Anterior cingulate cortex (tissue), 58 donors: ENCODE data around the gene KCNK16.

Source experiments
- DNase-seq, 58 donors: peaks; one replicate each; lab custom pipeline; 2025; lab: John Stamatoyannopoulos, UW

The KCNK16 gene

GRCh38 chr6:39342692-39343395, 20.3 kb upstream of the KCNK16 start:
- no peak for DNase-seq

DNA sequence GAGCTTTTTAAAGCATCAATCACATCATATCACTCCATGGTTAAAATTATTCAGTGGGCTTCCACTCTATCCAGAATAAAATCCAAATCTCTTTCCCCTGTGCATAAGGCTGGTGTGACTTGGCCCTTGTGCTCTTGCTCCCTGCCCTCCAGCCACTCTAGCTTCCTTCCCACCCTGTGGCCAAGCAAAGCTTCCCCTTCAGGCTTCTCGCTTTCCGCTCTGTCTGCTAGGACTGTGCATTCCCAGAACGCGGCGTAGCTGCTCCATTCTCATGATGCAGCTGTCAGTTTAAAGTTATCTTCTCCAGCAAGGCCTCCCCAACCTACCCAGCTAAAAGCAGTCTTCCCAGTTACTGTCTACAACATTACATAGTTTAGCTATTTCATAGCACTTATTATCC, 19.4 kb upstream of the KCNK16 start:
- DNase-seq, result no peak

DNA sequence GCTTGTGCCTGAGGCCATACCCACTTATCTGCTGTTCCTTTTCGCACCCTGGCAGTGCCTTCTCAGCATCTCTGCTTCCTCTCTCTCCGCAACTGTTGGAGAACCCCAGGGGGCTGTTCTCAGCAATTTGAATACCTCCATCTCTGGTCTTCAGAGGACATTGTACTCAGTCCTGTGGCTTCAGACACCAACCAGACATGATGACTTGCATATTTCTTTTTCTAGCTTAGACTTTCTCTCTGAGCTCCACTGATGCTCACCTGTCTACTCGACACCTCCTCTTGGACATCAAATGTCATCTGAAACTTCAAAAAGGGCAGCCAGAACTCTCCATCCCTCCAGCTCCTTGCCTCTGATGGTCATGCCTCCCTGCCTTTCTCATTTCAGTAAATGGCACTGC, 18.9 kb upstream of the KCNK16 start:
- no peak for DNase-seq

DNA sequence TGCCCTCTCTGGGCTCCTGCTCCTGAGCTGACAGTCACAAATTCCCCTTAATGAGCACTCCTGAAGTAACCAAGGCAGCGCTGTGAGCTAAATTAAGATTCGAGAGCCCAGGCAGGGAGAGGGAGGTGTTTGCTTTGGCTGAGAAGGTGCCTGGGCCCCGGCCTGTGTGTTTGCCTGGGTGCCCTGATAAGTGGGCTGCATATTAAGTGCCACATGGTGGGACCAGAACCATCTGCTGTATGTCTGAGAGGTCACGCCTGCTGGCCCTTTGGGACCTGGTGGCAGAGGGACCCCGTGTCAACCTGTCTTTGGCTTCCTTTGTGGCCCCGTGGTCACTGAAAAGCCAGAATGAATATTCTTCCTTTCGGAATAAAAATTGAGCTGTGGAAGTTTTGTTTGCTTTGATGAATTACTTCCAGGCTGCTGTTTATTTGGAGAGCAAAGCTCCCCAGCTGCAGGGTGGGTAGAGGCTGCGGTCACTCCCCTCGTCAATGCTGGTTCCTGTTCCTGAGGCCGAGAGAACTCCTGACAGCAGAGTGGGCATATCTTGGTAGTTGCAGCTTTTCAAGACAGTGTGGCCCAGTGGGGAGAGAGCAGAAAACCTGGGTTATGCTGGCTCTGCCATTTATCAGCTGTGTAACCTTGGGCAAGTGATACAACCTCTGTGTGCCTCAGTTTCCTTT, 17.5 kb upstream of the KCNK16 start:
- peak in 3 of 58 donors; percentile 4 to 11 (median 5) for DNase-seq

- no peak for DNase-seq
Measured at GRCh38 chr6:39339096-39339867, 16.8 kb upstream of the KCNK16 start.

- peak in 1 of 58 donors; percentile 5 for DNase-seq
Measured at GRCh38 chr6:39338397-39338796, 15.9 kb upstream of the KCNK16 start.

DNA sequence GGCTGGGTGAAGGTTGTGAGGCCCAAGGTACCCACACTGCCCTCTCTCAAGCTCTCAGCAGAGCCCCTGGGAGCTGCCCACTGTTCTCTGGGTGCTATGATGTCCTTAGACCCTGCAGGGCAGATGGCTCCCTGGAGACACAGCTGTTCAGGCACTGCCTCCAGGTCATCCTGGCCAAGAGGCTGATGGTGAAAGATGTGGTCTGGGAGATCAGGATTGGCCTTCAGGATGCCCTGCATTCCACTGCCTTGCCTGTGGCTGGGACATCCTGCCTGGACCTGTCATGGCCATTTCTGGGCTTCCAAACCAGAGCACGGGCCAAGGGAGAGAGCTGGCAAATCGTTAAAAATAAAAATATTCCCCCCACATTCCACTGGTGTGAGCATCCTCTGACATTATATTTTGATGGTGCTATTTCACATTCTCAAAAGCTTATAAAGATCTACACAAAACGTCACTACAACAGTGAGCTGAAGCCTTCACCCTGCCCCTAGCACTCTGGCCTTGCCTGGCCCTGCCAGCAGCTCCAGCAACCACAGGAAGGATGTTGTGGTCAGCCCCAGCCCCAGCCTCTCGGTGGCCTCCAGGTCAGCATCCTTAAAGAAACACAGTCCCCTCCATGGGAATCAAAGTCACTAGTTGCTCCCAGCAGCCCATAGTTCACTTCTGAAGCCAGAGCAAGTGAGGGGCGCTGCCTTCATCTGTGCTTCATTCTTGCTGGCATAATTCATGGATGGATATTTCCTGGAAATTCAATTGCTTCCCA, 13.5 kb upstream of the KCNK16 start:
- DNase-seq, result peak in 11 of 58 donors; percentile 2 to 26 (median 13)

DNA sequence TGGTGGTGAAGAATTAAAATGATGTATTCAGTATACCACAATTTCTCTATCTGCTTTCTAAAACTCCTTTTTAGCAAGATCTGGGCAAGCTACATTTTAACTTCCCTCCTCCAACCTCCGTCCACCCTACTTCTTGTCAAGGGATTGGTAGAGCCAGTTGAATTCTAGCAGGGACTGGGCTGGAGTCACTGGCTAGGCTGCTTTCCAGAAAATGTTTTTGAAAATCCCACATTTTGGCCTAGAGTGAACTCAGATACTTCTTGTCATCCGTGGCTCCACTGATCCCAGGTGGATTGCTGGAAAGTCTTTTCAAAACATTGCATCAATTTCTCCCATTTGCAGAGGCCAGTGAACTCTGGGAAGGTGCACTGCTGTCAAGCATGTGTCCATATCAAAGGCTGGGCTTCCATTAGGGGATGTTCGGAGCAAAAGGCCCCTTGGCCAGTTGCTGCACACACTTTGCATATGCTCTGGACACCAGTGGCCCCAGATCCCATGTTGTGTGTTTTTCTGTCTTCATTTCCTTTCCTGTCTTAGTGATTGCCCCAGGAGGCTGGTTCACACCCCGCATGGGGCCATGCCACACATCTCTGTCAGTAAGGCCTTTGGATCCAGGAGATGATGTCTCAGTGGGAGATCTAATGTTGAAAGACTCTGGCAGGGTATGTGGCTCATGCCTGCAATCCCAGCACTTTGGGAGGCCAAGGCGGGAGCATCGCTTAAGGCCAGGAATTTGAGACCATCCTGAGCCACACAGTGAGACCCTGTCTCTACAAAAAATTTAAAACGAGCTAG, 11.3 kb upstream of the KCNK16 start:
- DNase-seq, result no peak

- DNase-seq, result peak in 45 of 58 donors; percentile 10 to 76 (median 41)
Measured at GRCh38 chr6:39330476-39330875, 8.0 kb upstream of the KCNK16 start.

DNA sequence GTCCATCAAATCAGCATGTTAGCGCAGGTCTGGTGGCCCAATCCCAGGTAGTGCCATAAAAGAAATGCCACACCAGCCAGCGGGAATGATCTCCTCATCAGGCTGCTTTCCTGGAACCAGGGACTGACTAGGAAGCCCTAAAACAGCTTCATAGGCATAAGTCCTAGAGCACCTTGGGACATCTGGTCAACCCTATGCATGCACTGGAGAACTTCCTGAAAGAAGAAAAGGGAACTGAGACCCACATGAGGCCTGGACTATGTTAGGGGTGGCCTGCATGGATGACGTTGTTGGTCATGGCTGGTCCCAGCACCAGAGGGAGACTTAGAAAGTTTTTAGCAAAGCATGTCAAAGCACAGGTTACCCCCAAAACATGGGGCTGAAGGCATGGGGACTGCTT, 7.6 kb upstream of the KCNK16 start:
- peak in 1 of 58 donors; percentile 7 for DNase-seq

GRCh38 chr6:39328066-39328465, 5.6 kb upstream of the KCNK16 start:
- no peak for DNase-seq

DNA sequence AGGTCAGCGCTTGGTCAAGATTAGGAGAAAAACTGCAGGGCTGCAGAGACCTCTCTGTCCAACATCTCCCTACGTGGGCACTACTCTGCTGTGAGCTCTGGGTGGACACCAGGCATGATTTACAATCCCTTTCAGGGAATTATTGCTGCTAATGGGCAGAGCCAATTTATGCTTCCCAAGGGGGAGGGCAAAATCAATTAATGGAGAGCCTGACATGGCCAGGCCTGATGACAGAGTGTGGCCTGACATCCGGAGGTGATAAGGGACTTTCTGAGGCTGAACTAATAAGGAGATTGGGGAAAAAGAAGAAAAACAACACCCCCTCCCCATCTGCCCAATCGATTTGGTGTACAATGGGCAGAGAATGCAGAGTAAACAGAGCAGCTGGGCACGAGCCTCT, 5.0 kb upstream of the KCNK16 start:
- DNase-seq, result no peak

DNA sequence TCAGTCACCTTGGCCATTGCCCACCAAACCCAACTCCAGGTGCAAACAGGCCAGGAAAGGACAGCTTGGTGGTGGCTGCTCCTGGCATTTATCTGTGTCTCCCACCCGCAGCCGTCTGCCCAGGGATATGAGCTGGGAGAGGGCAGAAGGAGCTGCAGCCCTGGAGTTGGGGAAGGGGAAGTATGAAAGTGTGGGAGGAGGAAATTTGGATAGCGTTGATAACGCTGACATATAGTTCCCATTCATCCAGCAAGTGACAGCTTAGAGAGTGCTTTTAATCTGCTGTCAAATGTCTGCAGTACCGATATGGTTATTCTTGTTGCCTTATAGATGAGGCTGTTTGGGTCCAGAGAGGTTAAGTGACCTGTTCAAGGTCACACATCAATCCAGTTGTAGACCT, 741 bp downstream of the KCNK16 start:
- no peak for DNase-seq

- no peak for DNase-seq
Measured at GRCh38 chr6:39320363-39320984, 2.0 kb downstream of the KCNK16 start.

DNA sequence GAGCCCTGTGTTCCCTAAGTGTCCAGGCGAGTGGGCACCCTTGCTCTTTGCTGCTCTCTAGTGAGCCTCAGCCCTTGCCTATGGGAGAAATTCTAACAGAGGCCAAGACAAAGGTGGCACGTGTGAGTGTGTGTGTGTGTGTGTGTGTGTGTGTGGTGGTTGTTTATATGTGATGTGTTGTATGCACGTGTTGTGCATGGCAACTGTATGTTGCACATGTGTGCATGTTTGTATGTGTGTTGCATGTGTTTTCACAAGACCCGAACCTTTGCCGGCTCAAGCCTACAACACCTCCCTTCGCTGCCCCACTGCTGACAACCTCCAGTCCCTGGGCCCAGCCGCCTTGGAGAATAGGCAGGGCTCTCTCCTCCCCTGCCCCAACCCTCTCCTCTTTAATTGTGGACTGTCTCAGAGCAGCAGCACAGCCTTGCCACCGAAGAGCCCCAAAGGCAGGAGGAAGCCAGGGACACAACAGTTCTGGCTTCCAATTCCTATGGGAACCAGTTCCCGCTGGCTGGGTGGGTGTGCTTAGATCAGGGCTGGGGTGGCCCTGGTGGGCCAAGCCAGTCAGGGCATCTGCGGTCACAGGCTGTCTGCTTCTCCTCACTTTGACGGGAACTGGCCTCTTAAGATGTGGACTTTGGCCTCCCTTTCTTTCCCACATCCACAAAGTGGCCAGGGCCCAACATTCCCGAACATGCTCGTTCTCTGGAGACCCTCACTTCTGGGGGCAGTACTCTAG, 2.7 kb downstream of the KCNK16 start:
- no peak for DNase-seq

DNA sequence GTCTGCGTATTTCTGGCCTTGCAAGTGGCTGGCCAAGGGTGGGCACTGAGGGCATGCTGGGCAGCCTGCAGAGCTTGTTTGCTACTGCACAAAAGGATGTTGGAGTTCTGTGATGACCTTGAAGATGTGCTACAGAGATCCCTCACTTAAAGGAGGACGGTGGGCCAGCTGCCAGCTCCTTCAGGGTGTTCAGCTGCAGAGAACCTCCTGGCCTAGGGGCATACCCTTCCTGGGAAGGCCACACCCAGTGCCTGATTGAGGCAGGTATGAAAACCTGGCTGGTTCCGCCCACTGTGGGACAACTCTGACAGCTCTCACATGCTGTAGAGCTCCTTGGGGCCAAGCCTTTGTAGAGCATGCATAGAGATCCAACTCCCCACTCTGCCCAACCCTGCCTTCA, 5.2 kb downstream of the KCNK16 start:
- DNase-seq, result no peak

GRCh38 chr6:39314273-39314795, 8.2 kb downstream of the KCNK16 start, which contains the start of gene KCNK17:
Gene KCNK17 (minus strand): TSS chr6:39314419. CDS start chr6:39314320, 99 bp downstream.
- DNase-seq, result no peak
